ENCODE results near the gene ALDH1B1.

ALDH1B1 gene

GRCh38 chr9:38355517-38356120 is 36.9 kb upstream of the ALDH1B1 start:
- no peak overlapping the region for H3K4me3 ChIP-seq (ENCODE audit: low read length)
- no peak overlapping the region for H4K8ac ChIP-seq (ENCODE audit: low read depth, low read length)
- H3K27ac ChIP-seq (ENCODE audit: low read depth, low read length): no peak overlapping the region
- H3K4ac ChIP-seq (ENCODE audit: low read depth, low read length): no peak overlapping the region
- no peak overlapping the region for H3K23ac ChIP-seq (ENCODE audit: low read length)
- no peaks in the 10 kb centered on the region for H3K79me1 ChIP-seq (ENCODE audit: low read length)
- H2BK120ac ChIP-seq (ENCODE audit: low read depth, low read length): no peak overlapping the region
- H2BK15ac ChIP-seq (replicated peaks; ENCODE audit: low read depth): no peak overlapping the region
- no peak overlapping the region for H4K5ac ChIP-seq (ENCODE audit: low read length)
- H3K36me3 ChIP-seq (ENCODE audit: control insufficient read depth, insufficient read depth, low read length): no peaks in the 10 kb centered on the region
- no peaks in the 10 kb centered on the region for H3K27me3 ChIP-seq (ENCODE audit: insufficient read depth, low read length, poor library complexity)
- no peak overlapping the region for H3K56ac ChIP-seq (ENCODE audit: low read length)
- no peak overlapping the region for H3K4me2 ChIP-seq (ENCODE audit: low read length)
- no peak overlapping the region for H2AK5ac ChIP-seq (ENCODE audit: low read length)
- no peak overlapping the region for H2BK5ac ChIP-seq (ENCODE audit: low read length)
- H3K18ac ChIP-seq (ENCODE audit: low read length): no peak overlapping the region
- no peak for DNase-seq
- H3K4me1 ChIP-seq (ENCODE audit: control insufficient read depth, low read depth, low read length): no peaks in the 10 kb centered on the region
- WGBS (ENCODE audit: extremely low coverage, insufficient coverage, low lambda C conversion rate): no CpG with 5 or more reads among the region's 3 CpGs
- no peak overlapping the region for H3K9ac ChIP-seq (ENCODE audit: low read length)
- H3K79me2 ChIP-seq (ENCODE audit: control insufficient read depth, insufficient read depth, low read length): no peaks in the 10 kb centered on the region

DNA sequence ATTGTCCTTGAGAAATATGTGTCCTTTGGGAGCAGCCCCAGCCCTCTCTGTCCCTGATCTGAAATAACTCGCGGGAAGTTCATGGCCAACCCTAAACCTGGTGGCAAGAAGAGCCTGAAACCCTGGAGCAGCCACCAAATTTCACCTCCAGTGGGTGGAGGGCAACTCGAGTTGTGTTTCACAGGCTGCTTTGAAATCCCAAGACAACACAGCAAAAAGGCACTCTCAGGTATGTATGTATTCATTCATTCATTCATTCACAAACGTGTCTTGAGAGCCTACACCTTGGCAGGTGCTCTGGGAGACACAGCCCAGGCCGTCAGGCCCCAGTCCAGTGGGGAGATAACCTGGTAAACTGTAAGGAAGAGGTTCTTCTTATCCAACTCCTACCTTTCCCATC is 35.7 kb upstream of the ALDH1B1 start:
- Histone ChIP-seq H2BK5ac (ENCODE audit: low read length) (no peak overlapping the region), H3K79me1 (ENCODE audit: low read length) (no peaks in the 10 kb centered on the region), H3K56ac (ENCODE audit: low read length) (no peak overlapping the region), H4K8ac (ENCODE audit: low read depth, low read length) (no peak overlapping the region), H3K4me1 (ENCODE audit: control insufficient read depth, low read depth, low read length) (peaks cover 1% of the 10 kb centered on the region), H2AK5ac (ENCODE audit: low read length) (no peak overlapping the region), H3K4me3 (ENCODE audit: low read length) (no peak overlapping the region), H3K23ac (ENCODE audit: low read length) (no peak overlapping the region), H3K36me3 (ENCODE audit: control insufficient read depth, insufficient read depth, low read length) (no peaks in the 10 kb centered on the region), H3K4me2 (ENCODE audit: low read length) (no peak overlapping the region), H3K18ac (ENCODE audit: low read length) (no peak overlapping the region), H4K5ac (ENCODE audit: low read length) (no peak overlapping the region), H2BK120ac (ENCODE audit: low read depth, low read length) (no peak overlapping the region), H2BK15ac (replicated peaks; ENCODE audit: low read depth) (no peak overlapping the region), H3K27ac (ENCODE audit: low read depth, low read length) (no peak overlapping the region), H3K4ac (ENCODE audit: low read depth, low read length) (no peak overlapping the region), H3K9ac (ENCODE audit: low read length) (no peak overlapping the region), H3K79me2 (ENCODE audit: control insufficient read depth, insufficient read depth, low read length) (no peaks in the 10 kb centered on the region), H3K27me3 (ENCODE audit: insufficient read depth, low read length, poor library complexity) (no peaks in the 10 kb centered on the region)
- no peak for DNase-seq
- WGBS (ENCODE audit: extremely low coverage, insufficient coverage, low lambda C conversion rate): no CpG with 5 or more reads among the region's 5 CpGs

DNA sequence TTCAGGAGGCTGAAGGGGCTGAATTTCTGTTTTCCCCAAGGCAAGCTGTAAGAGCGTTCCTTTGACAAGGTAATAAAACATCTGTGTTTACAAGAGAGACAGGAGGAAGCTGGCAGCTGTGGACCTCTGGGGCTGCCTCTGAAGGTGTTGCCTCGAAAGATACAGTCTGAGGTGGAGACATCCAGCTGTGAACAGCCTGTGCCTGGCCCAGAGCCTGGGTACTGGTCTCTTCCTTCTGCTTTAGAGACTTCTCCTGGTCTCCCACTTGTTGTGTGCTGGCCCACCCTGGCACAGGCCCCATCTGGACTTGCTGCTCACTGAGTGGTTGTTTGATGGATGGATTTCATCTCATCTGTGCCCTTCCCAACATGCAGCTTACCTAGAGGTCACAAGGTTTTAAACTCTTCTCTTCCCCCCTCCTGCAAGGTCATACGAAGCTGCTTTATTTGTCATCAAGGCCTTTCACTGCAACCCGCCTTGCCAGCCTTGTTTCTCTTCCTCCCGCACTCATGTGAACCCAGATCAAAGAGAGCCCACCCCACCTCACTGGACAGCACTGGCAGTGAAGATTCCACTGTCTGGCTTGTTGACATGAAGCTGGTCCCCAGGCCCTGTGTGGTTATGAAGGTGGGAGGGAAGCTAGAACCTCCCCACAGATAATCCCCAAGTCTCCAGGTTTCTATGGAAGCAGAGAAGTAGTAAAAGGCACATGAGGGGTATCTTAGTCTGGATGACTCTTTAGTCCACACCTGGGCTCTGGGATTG is 35.0 kb upstream of the ALDH1B1 start:
- no peak overlapping the region for H3K9ac ChIP-seq (ENCODE audit: low read length)
- H2BK5ac ChIP-seq (ENCODE audit: low read length): no peak overlapping the region

GRCh38 chr9:38358390-38359296 is 33.9 kb upstream of the ALDH1B1 start:
- no peak for DNase-seq
- H3K79me1 ChIP-seq (ENCODE audit: low read length): no peaks in the 10 kb centered on the region
- no peak overlapping the region for H2BK120ac ChIP-seq (ENCODE audit: low read depth, low read length)
- H3K18ac ChIP-seq (ENCODE audit: low read length): no peak overlapping the region
- no peak overlapping the region for H4K8ac ChIP-seq (ENCODE audit: low read depth, low read length)
- no peak overlapping the region for H3K9ac ChIP-seq (ENCODE audit: low read length)
- no peak overlapping the region for H3K4me3 ChIP-seq (ENCODE audit: low read length)
- no peaks in the 10 kb centered on the region for H3K36me3 ChIP-seq (ENCODE audit: control insufficient read depth, insufficient read depth, low read length)
- H2BK5ac ChIP-seq (ENCODE audit: low read length): no peak overlapping the region
- H4K5ac ChIP-seq (ENCODE audit: low read length): no peak overlapping the region
- H3K4me2 ChIP-seq (ENCODE audit: low read length): no peak overlapping the region
- no peak overlapping the region for H3K27ac ChIP-seq (ENCODE audit: low read depth, low read length)
- peaks cover 1% of the 10 kb centered on the region for H3K4me1 ChIP-seq (ENCODE audit: control insufficient read depth, low read depth, low read length)
- no peaks in the 10 kb centered on the region for H3K27me3 ChIP-seq (ENCODE audit: insufficient read depth, low read length, poor library complexity)
- no peaks in the 10 kb centered on the region for H3K79me2 ChIP-seq (ENCODE audit: control insufficient read depth, insufficient read depth, low read length)
- no peak overlapping the region for H2AK5ac ChIP-seq (ENCODE audit: low read length)
- H3K4ac ChIP-seq (ENCODE audit: low read depth, low read length): no peak overlapping the region
- H3K56ac ChIP-seq (ENCODE audit: low read length): no peak overlapping the region
- WGBS (ENCODE audit: extremely low coverage, insufficient coverage, low lambda C conversion rate): no CpG with 5 or more reads among the region's 9 CpGs
- no peak overlapping the region for H2BK15ac ChIP-seq (replicated peaks; ENCODE audit: low read depth)
- no peak overlapping the region for H3K23ac ChIP-seq (ENCODE audit: low read length)

More for the DNA sequence above, 35.0 kb upstream of the ALDH1B1 start:
- Histone ChIP-seq H3K27ac (ENCODE audit: low read depth, low read length) (no peak overlapping the region), H3K23ac (ENCODE audit: low read length) (no peak overlapping the region), H4K5ac (ENCODE audit: low read length) (no peak overlapping the region), H3K79me1 (ENCODE audit: low read length) (no peaks in the 10 kb centered on the region), H2BK15ac (replicated peaks; ENCODE audit: low read depth) (no peak overlapping the region), H2BK120ac (ENCODE audit: low read depth, low read length) (no peak overlapping the region), H3K36me3 (ENCODE audit: control insufficient read depth, insufficient read depth, low read length) (no peaks in the 10 kb centered on the region), H3K4ac (ENCODE audit: low read depth, low read length) (no peak overlapping the region), H3K27me3 (ENCODE audit: insufficient read depth, low read length, poor library complexity) (no peaks in the 10 kb centered on the region), H3K4me3 (ENCODE audit: low read length) (no peak overlapping the region), H3K4me2 (ENCODE audit: low read length) (no peak overlapping the region), H3K18ac (ENCODE audit: low read length) (no peak overlapping the region), H3K79me2 (ENCODE audit: control insufficient read depth, insufficient read depth, low read length) (no peaks in the 10 kb centered on the region), H2AK5ac (ENCODE audit: low read length) (no peak overlapping the region), H3K4me1 (ENCODE audit: control insufficient read depth, low read depth, low read length) (peaks cover 1% of the 10 kb centered on the region), H4K8ac (ENCODE audit: low read depth, low read length) (no peak overlapping the region), H3K56ac (ENCODE audit: low read length) (no peak overlapping the region)
- no CpG with 5 or more reads among the region's 5 CpGs for WGBS (ENCODE audit: extremely low coverage, insufficient coverage, low lambda C conversion rate)
- no peak for DNase-seq

DNA sequence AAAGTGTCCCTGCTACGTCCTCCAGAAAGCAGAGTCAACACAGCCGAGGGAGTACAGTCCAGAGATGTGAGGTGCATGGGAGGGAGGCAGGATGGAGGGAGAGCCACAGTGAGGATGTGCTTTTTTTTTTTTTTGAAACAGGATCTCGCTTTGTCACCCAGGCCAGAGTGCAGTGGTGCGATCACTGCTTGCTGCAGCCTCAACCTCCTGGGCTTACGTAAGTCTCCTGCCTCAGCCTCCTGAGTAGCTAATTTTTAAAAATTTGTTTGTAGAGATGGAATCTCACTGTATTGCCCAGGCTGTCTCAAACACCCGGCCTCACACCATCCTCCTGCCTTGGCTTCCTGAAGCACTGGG is 33.2 kb upstream of the ALDH1B1 start:
- Histone ChIP-seq H3K9ac (ENCODE audit: low read length) (no peak overlapping the region), H3K4me1 (ENCODE audit: control insufficient read depth, low read depth, low read length) (peaks cover 1% of the 10 kb centered on the region), H4K5ac (ENCODE audit: low read length) (no peak overlapping the region)

More for the DNA sequence above, 33.2 kb upstream of the ALDH1B1 start:
- H3K23ac ChIP-seq (ENCODE audit: low read length): no peak overlapping the region
- H3K27ac ChIP-seq (ENCODE audit: low read depth, low read length): no peak overlapping the region
- no peak overlapping the region for H3K56ac ChIP-seq (ENCODE audit: low read length)
- no peaks in the 10 kb centered on the region for H3K79me1 ChIP-seq (ENCODE audit: low read length)
- H3K27me3 ChIP-seq (ENCODE audit: insufficient read depth, low read length, poor library complexity): no peaks in the 10 kb centered on the region
- H3K4me2 ChIP-seq (ENCODE audit: low read length): no peak overlapping the region
- H2BK15ac ChIP-seq (replicated peaks; ENCODE audit: low read depth): no peak overlapping the region
- no peaks in the 10 kb centered on the region for H3K36me3 ChIP-seq (ENCODE audit: control insufficient read depth, insufficient read depth, low read length)
- no peak overlapping the region for H2BK120ac ChIP-seq (ENCODE audit: low read depth, low read length)
- no CpG with 5 or more reads among the region's 6 CpGs for WGBS (ENCODE audit: extremely low coverage, insufficient coverage, low lambda C conversion rate)
- no peak overlapping the region for H4K8ac ChIP-seq (ENCODE audit: low read depth, low read length)
- no peak overlapping the region for H3K4ac ChIP-seq (ENCODE audit: low read depth, low read length)
- no peak overlapping the region for H2AK5ac ChIP-seq (ENCODE audit: low read length)
- H2BK5ac ChIP-seq (ENCODE audit: low read length): no peak overlapping the region
- no peak overlapping the region for H3K18ac ChIP-seq (ENCODE audit: low read length)
- no peaks in the 10 kb centered on the region for H3K79me2 ChIP-seq (ENCODE audit: control insufficient read depth, insufficient read depth, low read length)
- DNase-seq: no peak
- no peak overlapping the region for H3K4me3 ChIP-seq (ENCODE audit: low read length)
